H9 (cell line): ENCODE measurements around the gene L3HYPDH. TPM values are rescaled to one million over a fixed set of nuclear protein-coding genes. Genes with fewer than 3 reads are reported as not detected.

Experiments
- DNase-seq: peaks from one replicate; pipeline ENCODE4 v3.0.0-alpha.2; 2017
- H2AFZ ChIP-seq: one replicate; pipeline ENCODE4 v1.6.1; 2013; ENCODE audit warnings: mild to moderate bottlenecking, low read length, control low read depth, moderate library complexity
- H2AK5ac ChIP-seq: 2 replicates; pipeline ENCODE4 v1.6.1; 2013; ENCODE audit warnings: low read length, control low read depth, mixed read lengths; ENCODE audit not compliant: insufficient read length
- H2BK120ac ChIP-seq: one replicate; pipeline ENCODE4 v1.6.1; 2013; ENCODE audit warnings: low read depth, mild to moderate bottlenecking, low read length, control low read depth, inconsistent platforms; ENCODE audit not compliant: poor library complexity, severe bottlenecking
- H2BK12ac ChIP-seq: 2 replicates; pipeline ENCODE4 v1.6.1; 2013; ENCODE audit warnings: low read length, control low read depth, mixed read lengths, low read depth; ENCODE audit not compliant: insufficient read length
- H2BK15ac ChIP-seq: 2 replicates; pipeline ENCODE4 v1.6.1; 2013; ENCODE audit warnings: low read depth, low read length, control low read depth
- H2BK20ac ChIP-seq: one replicate; pipeline ENCODE4 v1.6.1; 2013; ENCODE audit warnings: low read depth, mild to moderate bottlenecking, low read length, control low read depth, inconsistent platforms; ENCODE audit not compliant: poor library complexity, severe bottlenecking
- H2BK5ac ChIP-seq: 2 replicates; pipeline ENCODE4 v1.6.1; 2013; ENCODE audit warnings: low read length, control low read depth, mixed read lengths; ENCODE audit not compliant: insufficient read length
- H3K14ac ChIP-seq: 2 replicates; pipeline ENCODE4 v1.6.1; 2013; ENCODE audit warnings: low read length, control low read depth; ENCODE audit not compliant: insufficient read depth
- H3K18ac ChIP-seq: 2 replicates; pipeline ENCODE4 v1.6.1; 2013; ENCODE audit warnings: low read depth, mild to moderate bottlenecking, mixed read lengths, low read length, control low read depth; ENCODE audit not compliant: insufficient read length
- H3K23ac ChIP-seq: 2 replicates; pipeline ENCODE4 v1.6.1; 2013; ENCODE audit warnings: low read length, control low read depth, mixed read lengths, low read depth; ENCODE audit not compliant: insufficient read length
- H3K23me2 ChIP-seq: 2 replicates; pipeline ENCODE4 v1.6.1; 2013; ENCODE audit warnings: low read depth, mild to moderate bottlenecking, mixed read lengths, low read length, control low read depth; ENCODE audit not compliant: insufficient read length, poor library complexity, severe bottlenecking
- H3K27ac ChIP-seq: 2 replicates; pipeline ENCODE4 v1.5.1; 2013; ENCODE audit warnings: low read length, control low read depth, mixed read lengths, low read depth; ENCODE audit not compliant: insufficient read length
- H3K27me3 ChIP-seq: 2 replicates; pipeline ENCODE4 v1.6.1; 2013; ENCODE audit warnings: low read length, control low read depth, inconsistent platforms; ENCODE audit not compliant: insufficient read depth
- H3K4ac ChIP-seq: 2 replicates; pipeline ENCODE4 v1.6.1; 2013; ENCODE audit warnings: low read depth, mild to moderate bottlenecking, control low read depth, inconsistent platforms, low read length, moderate library complexity
- H3K4me1 ChIP-seq: 2 replicates; pipeline ENCODE4 v1.6.1; 2013; ENCODE audit warnings: low read length, control low read depth, inconsistent platforms; ENCODE audit not compliant: insufficient read depth
- H3K4me2 ChIP-seq: 2 replicates; pipeline ENCODE4 v1.6.1; 2013; ENCODE audit warnings: low read length, control low read depth, mixed read lengths; ENCODE audit not compliant: insufficient read length, insufficient read depth
- H3K56ac ChIP-seq: 2 replicates; pipeline ENCODE4 v1.6.1; 2013; ENCODE audit warnings: low read depth, mild to moderate bottlenecking, mixed read lengths, low read length, control low read depth; ENCODE audit not compliant: insufficient read length
- H3K79me1 ChIP-seq: 2 replicates; pipeline ENCODE4 v1.6.1; 2013; ENCODE audit warnings: low read depth, mild to moderate bottlenecking, moderate library complexity, low read length, control low read depth, inconsistent platforms; ENCODE audit not compliant: insufficient read depth, poor library complexity, severe bottlenecking
- H3K79me2 ChIP-seq: 2 replicates; pipeline ENCODE4 v1.6.1; 2013; ENCODE audit warnings: low read length, control low read depth, inconsistent platforms; ENCODE audit not compliant: insufficient read depth
- H3K9ac ChIP-seq: 2 replicates; pipeline ENCODE4 v1.6.1; 2013; ENCODE audit warnings: low read length, control low read depth, mixed read lengths; ENCODE audit not compliant: insufficient read length; ENCODE audit errors: extremely low read depth
- H3K9me3 ChIP-seq: one replicate; pipeline ENCODE4 v1.6.1; 2013; ENCODE audit warnings: low read depth, low read length, inconsistent platforms; ENCODE audit not compliant: control insufficient read depth
- H3T11ph ChIP-seq: one replicate; pipeline ENCODE4 v1.6.1; 2013; ENCODE audit warnings: mild to moderate bottlenecking, low read length, control low read depth, inconsistent platforms
- H4K20me1 ChIP-seq: one replicate; pipeline ENCODE4 v1.6.1; 2013; ENCODE audit not compliant: control insufficient read depth, insufficient read length, insufficient read depth
- H4K5ac ChIP-seq: 2 replicates; pipeline ENCODE4 v1.6.1; 2013; ENCODE audit warnings: low read depth, mild to moderate bottlenecking, mixed read lengths, low read length, control low read depth; ENCODE audit not compliant: insufficient read length
- H4K8ac ChIP-seq: replicated peaks from 2 replicates; pipeline ENCODE4 v1.6.1; 2013; ENCODE audit warnings: low read length, control low read depth, mixed read lengths, low read depth; ENCODE audit not compliant: insufficient read length
- H4K91ac ChIP-seq: 2 replicates; pipeline ENCODE4 v1.6.1; 2013; ENCODE audit warnings: low read depth, mild to moderate bottlenecking, moderate library complexity, mixed read lengths, low read length, control low read depth; ENCODE audit not compliant: insufficient read length
- H3K27ac Mint-ChIP-seq, 3 experiments: 2 replicates in 2 of 3; 3 replicates in 1 of 3; pipeline ENCODE4 v1.8.0; 2020 to 2021; ENCODE audit warnings: mixed read lengths in 3 of 3, mild to moderate bottlenecking in 1 of 3, moderate library complexity in 1 of 3
- H3K27me3 Mint-ChIP-seq: 2 replicates; pipeline ENCODE4 v1.8.0; 2021; ENCODE audit warnings: low read depth, mild to moderate bottlenecking, moderate library complexity, mixed read lengths
- H3K36me3 Mint-ChIP-seq, 3 experiments: 2 replicates in 2 of 3; 3 replicates in 1 of 3; pipeline ENCODE4 v1.8.0; 2020 to 2021; ENCODE audit warnings: low read depth in 3 of 3, mixed read lengths in 3 of 3; ENCODE audit not compliant: insufficient read depth in 1 of 3
- H3K4me1 Mint-ChIP-seq, 2 experiments: 2 replicates each; pipeline ENCODE4 v1.8.0; 2020; ENCODE audit warnings: mixed read lengths in 2 of 2
- H3K4me3 Mint-ChIP-seq, 2 experiments: 2 replicates in 1 of 2; 3 replicates in 1 of 2; pipeline ENCODE4 v1.8.0; 2020 to 2021; ENCODE audit warnings: mild to moderate bottlenecking in 2 of 2, mixed read lengths in 2 of 2, moderate library complexity in 1 of 2
- H3K9me3 Mint-ChIP-seq, 2 experiments: 2 replicates in 1 of 2; 3 replicates in 1 of 2; pipeline ENCODE4 v1.8.0; 2020; ENCODE audit warnings: mild to moderate bottlenecking in 2 of 2, mixed read lengths in 2 of 2, moderate library complexity in 1 of 2
- CTCF ChIP-seq: fragments of 200-600 bp; sonication (generic); conservative IDR thresholded peaks from 3 replicates; pipeline ENCODE4 v1.8.0; 2021; ENCODE audit warnings: antibody characterized with exemption, mild to moderate bottlenecking
- WGBS: extraction: QIAGEN DNeasy Blood & Tissue Kit; methylation state at CpG from one replicate; pipeline ENCODE4 v1.1.7; 2013; ENCODE audit warnings: missing lambda C conversion rate, low lambda C conversion rate, mixed read lengths; ENCODE audit not compliant: insufficient read length; ENCODE audit errors: extremely low coverage; 5-methylcytosine and 5-hydroxymethylcytosine counted together
- total RNA-seq: library from RNA; stranded (reverse); gene quantifications from 2 replicates; pipeline ENCODE4 v1.2.1, GENCODE V29; 2021

The L3HYPDH gene
- total RNA-seq, 1 experiment from 2014 or later = 15.7 TPM

- H3K27ac Mint-ChIP-seq = no peak overlapping the region; a peak in 1 of 7 replicates
Measured at GRCh38 chr14:59425322-59425935, 58.8 kb downstream of the L3HYPDH start.

More at GRCh38 chr14:59425322-59425935, 58.8 kb downstream of the L3HYPDH start:
- H3K27me3 ChIP-seq = no peaks in the 10 kb centered on the region
- H4K5ac ChIP-seq = no peak overlapping the region
- H3K4me1 ChIP-seq = no peaks in the 10 kb centered on the region
- no peak overlapping the region for H2AFZ ChIP-seq
- no peak overlapping the region for H3K4ac ChIP-seq
- no peak overlapping the region for H3K18ac ChIP-seq
- H3K27ac ChIP-seq = no peak overlapping the region
- no peak overlapping the region for H2BK12ac ChIP-seq
- H3K56ac ChIP-seq = no peak overlapping the region
- Mint-ChIP-seq H3K27me3 (no peaks in the 10 kb centered on the region), H3K4me1 (peaks cover 6 to 11% of the 10 kb centered on the region in 2 experiments), H3K4me3 (no peak overlapping the region), H3K9me3 (no peaks in the 10 kb centered on the region), H3K36me3 (no peaks in the 10 kb centered on the region)
- no peaks in the 10 kb centered on the region for H3K79me2 ChIP-seq
- H3K9ac ChIP-seq = no peak overlapping the region
- H4K20me1 ChIP-seq = no peaks in the 10 kb centered on the region
- H4K8ac ChIP-seq = no peak overlapping the region
- H2BK20ac ChIP-seq = no peak overlapping the region
- TF ChIP-seq CTCF = peak; percentile 43; the same call in 2 of the 3 replicates
- DNase-seq = peak; percentile 30
- H3K9me3 ChIP-seq = no peaks in the 10 kb centered on the region
- no peak overlapping the region for H3K14ac ChIP-seq
- H2BK5ac ChIP-seq = no peak overlapping the region
- no peak overlapping the region for H3K23ac ChIP-seq
- WGBS = no CpG with 5 or more reads among the region's 3 CpGs
- H2BK15ac ChIP-seq = 0 out of 2 replicates have a peak overlapping the region, but pooled peaks have one; percentile 24
- H3K79me1 ChIP-seq = no peaks in the 10 kb centered on the region
- H3T11ph ChIP-seq = no peak overlapping the region
- no peak overlapping the region for H3K4me2 ChIP-seq
- H2AK5ac ChIP-seq = no peak overlapping the region
- H4K91ac ChIP-seq = no peak overlapping the region
- no peaks in the 10 kb centered on the region for H3K23me2 ChIP-seq
- no peak overlapping the region for H2BK120ac ChIP-seq
